ENCODE results near the gene KCNN2. TPM values are rescaled to one million over a fixed set of nuclear protein-coding genes. Genes with fewer than 3 reads are reported as not detected.

The KCNN2 gene
- total and polyA plus RNA-seq, 9 of the 15 experiments (the other 6 are each of a cell fraction or from before 2014, with no cell fraction given) = 0.07 TPM; not detected in 8

GRCh38 chr5:114477816-114478334 lies 116.0 kb downstream of the KCNN2 start (continued):
- no peak for TF ChIP-seq SLC30A9 (CRISPR knock-in tag; IDR thresholded peaks at IDR 0.05)

DNA sequence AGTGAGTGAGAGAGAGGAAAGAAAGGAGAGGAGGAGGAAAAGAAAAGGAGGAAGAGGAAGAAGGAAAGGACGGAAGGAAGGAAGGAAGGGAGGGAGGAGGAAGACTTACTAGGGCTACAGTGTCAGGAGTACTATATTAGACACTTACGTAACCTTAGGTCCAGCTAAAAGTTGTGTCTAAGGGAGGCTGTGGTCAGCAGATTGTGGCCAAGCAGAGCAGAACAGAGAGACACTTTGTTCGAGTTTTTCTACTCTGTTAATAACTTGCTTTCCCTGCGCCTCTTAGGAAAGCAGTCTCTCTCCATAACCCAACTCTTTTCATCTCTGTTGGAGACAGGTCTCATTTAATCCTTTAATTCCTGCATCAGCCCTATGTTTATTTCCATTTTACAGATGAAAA lies 138.9 kb downstream of the KCNN2 start:
- intact Hi-C loops (cut with micrococcal nuclease) (no loop called here), in situ Hi-C loops (cut with MboI) (no loop called here)
- WGBS (ENCODE audit: insufficient coverage, low coverage, missing lambda C conversion rate) = 0% methylated on average over 4 of the region's 4 CpGs
- Histone ChIP-seq H3K27ac (ENCODE audit: extremely low read depth, low read depth, low read length) (no peak overlapping the region), H3K9me1 (ENCODE audit: control insufficient read depth, insufficient read depth, low read length) (no peaks in the 10 kb centered on the region), H3K9ac (ENCODE audit: insufficient read depth in 1 of 2, low read depth in 2 of 2, low read length in 2 of 2) (no peak overlapping the region), H3K79me2 (ENCODE audit: control insufficient read depth, insufficient read depth, low read length) (no peaks in the 10 kb centered on the region), H3K27me3 (ENCODE audit: control insufficient read depth in 2 of 2, insufficient read depth in 2 of 2, low read length in 2 of 2) (no peaks in the 10 kb centered on the region), H3K4me3 (no peak overlapping the region), H2AFZ (ENCODE audit: low read depth, low read length) (no peak overlapping the region), H3K36me3 (ENCODE audit: control insufficient read depth, insufficient read depth, low read length) (no peaks in the 10 kb centered on the region), H4K20me1 (replicated peaks; ENCODE audit: control insufficient read depth, insufficient read depth, low read length) (no peaks in the 10 kb centered on the region), H3K4me2 (ENCODE audit: insufficient read depth, low read length) (no peak overlapping the region), H3K4me1 (replicated peaks in 1 of 2; ENCODE audit: control insufficient read depth in 2 of 2, insufficient read depth in 2 of 2, low read length in 2 of 2) (no peaks in the 10 kb centered on the region), H3K9me3 (replicated peaks; ENCODE audit: control insufficient read depth, insufficient read depth, low read depth, low read length) (no peaks in the 10 kb centered on the region)
- POLR2A ChIA-PET = no interaction called here
- no TSS peak for BruUV-seq (replicated peaks)
- DNase-seq (ENCODE audit: extremely low read depth in 1 of 4, low spot score in 3 of 4) (no peak), FAIRE-seq (no peak), ATAC-seq (no peak)
- CTCF ChIA-PET (ENCODE audit: low intra/inter-chr PET ratio) = no interaction called here
- TF ChIP-seq U2AF1 (optimal IDR thresholded peaks at IDR 0.05; ENCODE audit: low read depth, low read length) (no peak), RBM14 (IDR thresholded peaks at IDR 0.05; ENCODE audit: borderline replicate concordance, insufficient read depth, low read depth, low read length) (no peak), RB1 (IDR thresholded peaks at IDR 0.05; ENCODE audit: low read depth) (no peak), ELF4 (CRISPR knock-in tag; IDR thresholded peaks at IDR 0.05) (no peak), ZNF766 (CRISPR knock-in tag; conservative IDR thresholded peaks at IDR 0.05) (no peak), MEF2A (IDR thresholded peaks at IDR 0.05; ENCODE audit: control insufficient read depth, low read depth, low read length) (no peak), HNRNPUL1 (IDR thresholded peaks at IDR 0.05; ENCODE audit: low read length) (no peak), RAD21 (CRISPR knock-in tag; conservative IDR thresholded peaks at IDR 0.05 in 1 of 2, IDR thresholded peaks at IDR 0.05 in 1 of 2) (no peak), ZNF561 (CRISPR knock-in tag; conservative IDR thresholded peaks at IDR 0.05) (no peak), POLR3A (IDR thresholded peaks at IDR 0.05; ENCODE audit: borderline replicate concordance, extremely low read depth, insufficient read depth, insufficient read length) (no peak), SMARCC2 (IDR thresholded peaks at IDR 0.05; ENCODE audit: low read depth) (no peak), TCFL5 (CRISPR knock-in tag; conservative IDR thresholded peaks at IDR 0.05) (no peak)
- TF ChIP-seq, protein P1, sequence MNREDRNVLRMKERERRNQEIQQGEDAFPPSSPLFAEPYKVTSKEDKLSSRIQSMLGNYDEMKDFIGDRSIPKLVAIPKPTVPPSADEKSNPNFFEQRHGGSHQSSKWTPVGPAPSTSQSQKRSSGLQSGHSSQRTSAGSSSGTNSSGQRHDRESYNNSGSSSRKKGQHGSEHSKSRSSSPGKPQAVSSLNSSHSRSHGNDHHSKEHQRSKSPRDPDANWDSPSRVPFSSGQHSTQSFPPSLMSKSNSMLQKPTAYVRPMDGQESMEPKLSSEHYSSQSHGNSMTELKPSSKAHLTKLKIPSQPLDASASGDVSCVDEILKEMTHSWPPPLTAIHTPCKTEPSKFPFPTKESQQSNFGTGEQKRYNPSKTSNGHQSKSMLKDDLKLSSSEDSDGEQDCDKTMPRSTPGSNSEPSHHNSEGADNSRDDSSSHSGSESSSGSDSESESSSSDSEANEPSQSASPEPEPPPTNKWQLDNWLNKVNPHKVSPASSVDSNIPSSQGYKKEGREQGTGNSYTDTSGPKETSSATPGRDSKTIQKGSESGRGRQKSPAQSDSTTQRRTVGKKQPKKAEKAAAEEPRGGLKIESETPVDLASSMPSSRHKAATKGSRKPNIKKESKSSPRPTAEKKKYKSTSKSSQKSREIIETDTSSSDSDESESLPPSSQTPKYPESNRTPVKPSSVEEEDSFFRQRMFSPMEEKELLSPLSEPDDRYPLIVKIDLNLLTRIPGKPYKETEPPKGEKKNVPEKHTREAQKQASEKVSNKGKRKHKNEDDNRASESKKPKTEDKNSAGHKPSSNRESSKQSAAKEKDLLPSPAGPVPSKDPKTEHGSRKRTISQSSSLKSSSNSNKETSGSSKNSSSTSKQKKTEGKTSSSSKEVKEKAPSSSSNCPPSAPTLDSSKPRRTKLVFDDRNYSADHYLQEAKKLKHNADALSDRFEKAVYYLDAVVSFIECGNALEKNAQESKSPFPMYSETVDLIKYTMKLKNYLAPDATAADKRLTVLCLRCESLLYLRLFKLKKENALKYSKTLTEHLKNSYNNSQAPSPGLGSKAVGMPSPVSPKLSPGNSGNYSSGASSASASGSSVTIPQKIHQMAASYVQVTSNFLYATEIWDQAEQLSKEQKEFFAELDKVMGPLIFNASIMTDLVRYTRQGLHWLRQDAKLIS (CRISPR knock-in tag; IDR thresholded peaks at IDR 0.05) = no peak

All from K562 (cell line).